NCI-H69 (cell line): Measurements from ENCODE around the gene TDRD9.

ENCODE experiments used
- DNase-seq: peaks from one replicate; lab custom pipeline; 2025; lab: John Stamatoyannopoulos, UW

TDRD9 gene

GRCh38 chr14:104075530-104076151 is 147.4 kb downstream of the TDRD9 start:
- peak; percentile 28 for DNase-seq

DNA sequence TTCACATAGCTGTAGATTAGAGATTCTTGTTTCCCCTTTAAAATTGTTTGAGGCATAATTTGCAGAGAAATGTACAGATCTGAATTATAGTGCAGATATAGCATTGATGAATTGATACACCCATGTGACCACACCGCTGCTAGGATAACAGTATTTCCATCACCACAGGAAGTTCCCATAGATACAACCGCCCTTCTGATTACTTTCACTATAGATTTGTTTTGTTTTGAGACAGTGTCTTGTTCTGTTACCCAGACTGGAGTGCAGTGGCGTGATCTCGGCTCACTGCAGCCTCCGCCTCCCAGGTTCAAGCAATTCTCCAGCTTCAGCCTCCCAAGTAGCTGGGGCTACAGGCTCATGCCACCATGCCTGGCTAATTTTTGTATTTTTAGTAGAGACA is 148.5 kb downstream of the TDRD9 start:
- DNase-seq: no peak

DNA sequence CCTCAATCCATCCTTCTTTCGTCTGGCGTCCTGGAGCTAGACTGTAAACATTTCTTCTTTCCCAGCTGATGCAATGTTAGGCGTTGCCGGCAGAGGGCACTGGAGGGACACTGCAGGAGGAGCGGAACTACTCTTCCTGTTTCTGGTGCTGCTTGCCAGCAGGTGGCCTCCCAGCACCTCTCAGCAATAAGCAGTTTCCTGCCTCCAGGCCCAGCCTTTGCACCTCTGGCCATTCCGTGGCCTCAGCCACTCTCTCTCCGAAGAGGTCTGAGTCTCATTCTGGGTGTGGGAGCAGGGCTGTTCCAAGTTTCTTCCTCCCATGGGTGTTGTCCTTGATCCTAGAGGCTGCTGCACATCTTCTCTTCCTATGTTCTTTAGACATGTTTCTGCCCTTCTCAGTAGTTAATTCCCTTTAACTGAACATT is 149.8 kb downstream of the TDRD9 start:
- peak; percentile 95 for DNase-seq

- DNase-seq: no peak
These were observed 152.4 kb downstream of the TDRD9 start for GRCh38 chr14:104080376-104081260.

GRCh38 chr14:104081261-104081835 is 153.1 kb downstream of the TDRD9 start:
- DNase-seq: peak; percentile 94

GRCh38 chr14:104081951-104082464 is 153.8 kb downstream of the TDRD9 start:
- DNase-seq: no peak

- no peak for DNase-seq
These were observed 154.6 kb downstream of the TDRD9 start for GRCh38 chr14:104082807-104083206.

DNA sequence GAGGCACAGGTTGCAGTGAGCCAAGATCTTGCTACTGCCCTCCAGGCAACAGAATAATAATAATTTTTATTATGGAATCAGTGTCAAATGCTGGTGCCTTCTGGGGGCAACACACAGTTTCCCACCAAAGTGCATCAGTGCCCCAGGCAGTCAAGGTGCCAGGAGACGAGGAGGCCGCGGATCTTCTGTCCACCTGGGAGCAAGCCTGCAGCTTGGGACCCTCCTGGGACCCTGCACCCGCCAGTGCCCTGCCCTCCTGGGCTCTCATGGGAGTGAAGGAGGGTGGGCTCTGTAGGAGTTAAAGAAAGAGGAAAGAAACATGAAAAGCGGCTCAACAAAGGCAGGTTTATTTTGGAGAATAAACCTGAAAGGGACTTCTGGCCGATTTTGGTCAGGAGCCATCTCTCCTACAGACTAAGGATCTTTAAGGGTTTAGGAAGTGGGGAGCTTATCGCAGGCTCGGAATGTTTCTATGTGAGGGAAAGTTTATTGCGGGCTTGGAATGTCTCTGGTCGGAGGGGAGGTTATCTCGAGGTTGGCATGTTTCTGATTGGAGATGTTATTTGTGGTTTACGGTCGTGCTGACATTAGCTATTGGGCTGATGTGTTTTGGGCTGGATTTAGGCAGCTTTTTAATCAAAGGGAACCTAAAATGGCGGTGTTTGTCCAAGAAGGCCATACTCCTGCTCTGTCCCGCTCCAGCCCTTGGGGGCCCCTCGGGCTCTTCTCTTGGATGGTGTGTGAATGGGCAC is 156.2 kb downstream of the TDRD9 start:
- no peak for DNase-seq

DNA sequence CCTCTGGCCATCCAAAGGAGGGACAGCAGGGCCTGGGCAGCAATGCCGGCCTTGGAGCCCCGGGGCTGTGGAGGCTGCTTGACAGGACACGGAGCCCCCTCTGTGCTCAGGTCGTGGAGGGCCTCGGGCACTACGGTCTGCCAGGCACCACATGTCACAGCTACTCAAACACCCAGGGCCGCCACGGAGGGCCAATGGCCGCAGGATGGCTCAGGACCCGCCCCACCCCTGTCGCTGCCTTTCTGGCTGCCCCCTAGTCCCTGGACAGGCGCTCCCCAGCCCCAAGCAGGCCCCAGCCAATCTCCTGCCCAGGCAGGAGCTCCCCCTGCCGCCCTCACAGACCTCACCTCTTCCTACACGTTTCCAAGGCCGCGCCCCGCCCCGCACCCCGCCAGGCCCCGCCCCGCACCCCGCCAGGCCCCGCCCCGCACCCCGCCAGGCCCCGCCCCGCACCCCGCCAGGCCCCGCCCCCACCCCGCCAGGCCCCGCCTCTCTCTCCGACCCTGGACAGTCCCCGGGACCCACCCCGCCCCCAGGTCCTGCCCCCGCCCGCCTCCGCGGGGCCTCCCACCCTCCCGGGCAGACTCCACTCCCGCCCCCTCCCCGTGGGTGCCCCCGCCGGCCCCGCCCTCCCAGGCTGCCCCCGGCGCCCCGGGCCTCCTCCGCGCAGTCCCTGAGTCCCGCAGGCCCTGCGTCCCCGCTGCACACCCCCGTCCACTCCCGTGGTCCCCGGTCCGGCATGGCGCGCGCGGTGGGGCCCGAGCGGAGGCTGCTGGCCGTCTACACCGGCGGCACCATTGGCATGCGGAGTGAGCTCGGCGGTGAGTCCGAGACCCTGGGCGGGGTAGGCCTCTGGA is 157.0 kb downstream of the TDRD9 start, which contains the start of gene ASPG:
ASPG (plus strand) TSS at position 669 of the 857 bp plus-strand sequence; CDS start at position 740, 71 bp downstream.
- no peak for DNase-seq

DNA sequence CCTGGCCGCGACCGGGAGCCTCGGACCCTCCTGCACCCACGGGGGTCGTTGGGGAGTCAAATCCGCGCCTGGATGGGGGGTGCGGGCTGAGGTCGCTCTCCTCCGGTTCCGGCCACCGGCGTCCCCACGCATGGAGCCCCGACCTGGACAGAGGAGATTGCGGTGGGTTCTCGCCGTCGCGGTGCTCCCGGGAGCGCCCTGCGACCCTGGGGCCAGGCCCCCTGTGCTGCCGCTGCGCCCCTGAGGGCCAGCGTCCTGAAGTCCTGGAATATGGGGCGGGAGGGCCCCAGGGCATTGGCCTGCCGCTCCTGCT is 157.6 kb downstream of the TDRD9 start:
- no peak for DNase-seq

- no peak for DNase-seq
These were observed 158.0 kb downstream of the TDRD9 start for GRCh38 chr14:104086210-104086660.

DNA sequence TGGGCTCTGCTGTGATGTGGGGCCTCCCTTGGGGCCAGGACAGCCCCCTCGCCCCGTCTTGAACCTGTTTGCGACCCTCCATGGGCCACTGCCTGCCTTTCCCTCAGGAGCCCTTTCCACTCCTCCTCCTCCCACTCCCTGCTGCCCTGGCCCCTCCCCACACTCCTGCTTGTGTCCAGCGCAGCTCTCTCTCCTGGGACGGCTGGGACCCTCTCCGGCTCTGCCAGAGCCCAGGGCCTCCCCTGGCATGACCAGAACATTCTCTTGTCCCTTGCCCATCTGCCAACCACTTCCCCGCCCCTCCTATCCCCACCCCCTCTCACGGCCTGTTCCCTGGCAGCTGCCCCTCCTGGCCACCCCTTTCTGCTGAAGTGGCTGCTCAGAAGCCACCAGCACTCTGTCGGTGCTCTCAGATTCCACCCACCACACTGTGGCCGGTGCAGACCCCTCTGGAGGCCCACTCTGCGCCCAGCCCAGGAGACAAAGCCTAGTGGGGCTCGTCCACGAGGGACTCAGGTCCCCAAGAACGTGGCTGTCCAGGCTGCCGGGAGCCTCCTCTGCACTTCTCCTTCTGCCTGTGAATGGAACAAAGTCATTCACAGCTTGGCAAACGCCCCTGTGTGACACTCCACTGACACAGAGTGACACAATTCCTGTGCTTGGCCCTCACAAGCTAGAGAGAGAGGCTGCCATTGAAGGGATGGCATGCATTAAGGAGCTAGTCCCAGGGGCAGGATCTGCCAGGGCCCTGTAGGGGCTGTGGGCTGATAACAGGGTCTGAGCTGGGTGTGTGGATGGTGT is 158.6 kb downstream of the TDRD9 start:
- no peak for DNase-seq

DNA sequence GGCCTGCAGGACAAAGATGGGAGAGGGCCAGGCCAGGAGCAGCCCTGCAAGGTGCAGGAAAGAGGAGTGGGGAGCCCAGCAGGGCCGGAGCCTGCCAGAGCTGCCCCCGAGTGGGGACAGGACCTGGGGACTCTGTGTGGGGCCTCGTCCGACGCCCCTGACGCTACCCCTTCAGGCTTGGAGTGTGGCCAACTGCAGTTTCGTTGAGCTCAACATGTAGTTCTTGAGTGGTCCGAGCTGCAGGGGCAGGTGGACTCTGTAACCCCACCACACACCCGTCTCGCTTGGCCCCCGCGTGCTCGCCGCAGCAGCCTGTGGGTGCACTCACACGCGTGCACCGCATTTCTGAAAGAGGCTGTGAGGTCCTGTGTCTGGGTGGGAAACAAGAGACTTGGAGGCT is 159.2 kb downstream of the TDRD9 start:
- no peak for DNase-seq

GRCh38 chr14:104087981-104088850 is 160.0 kb downstream of the TDRD9 start:
- no peak for DNase-seq

DNA sequence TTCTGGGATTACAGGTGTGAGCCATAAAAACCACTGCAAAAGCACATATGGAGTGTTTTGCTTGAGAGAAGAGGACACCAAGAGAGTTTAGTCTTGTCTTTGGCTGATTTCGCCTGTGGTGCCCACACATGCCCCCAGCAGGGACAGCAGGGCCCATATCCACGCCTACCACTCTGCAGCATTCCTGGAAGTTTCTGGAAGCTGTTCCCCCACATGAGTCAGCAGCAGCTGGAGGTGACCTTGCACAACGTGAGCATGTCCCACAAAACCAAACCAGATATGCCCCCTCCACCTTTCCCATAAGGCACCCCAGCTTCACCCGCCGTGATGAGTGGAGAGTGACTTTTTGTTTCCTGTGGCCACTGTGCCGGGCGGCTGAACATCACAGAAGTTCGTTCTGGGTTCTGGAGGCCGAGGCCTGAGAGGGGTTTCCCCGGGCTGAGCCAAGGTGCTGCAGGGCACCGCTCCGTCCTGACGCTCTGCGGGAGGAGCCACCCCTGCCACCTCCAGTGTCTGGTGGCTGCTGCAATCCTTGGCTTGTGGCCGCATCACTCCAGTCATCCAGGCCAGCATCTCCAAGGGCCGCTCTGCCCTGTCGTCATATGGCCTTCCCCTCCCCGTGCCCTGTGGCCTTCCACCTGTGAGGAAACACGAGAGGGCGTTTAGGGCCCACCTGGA is 162.0 kb downstream of the TDRD9 start:
- DNase-seq: no peak

GRCh38 chr14:104091061-104091926 is 163.0 kb downstream of the TDRD9 start:
- no peak for DNase-seq

DNA sequence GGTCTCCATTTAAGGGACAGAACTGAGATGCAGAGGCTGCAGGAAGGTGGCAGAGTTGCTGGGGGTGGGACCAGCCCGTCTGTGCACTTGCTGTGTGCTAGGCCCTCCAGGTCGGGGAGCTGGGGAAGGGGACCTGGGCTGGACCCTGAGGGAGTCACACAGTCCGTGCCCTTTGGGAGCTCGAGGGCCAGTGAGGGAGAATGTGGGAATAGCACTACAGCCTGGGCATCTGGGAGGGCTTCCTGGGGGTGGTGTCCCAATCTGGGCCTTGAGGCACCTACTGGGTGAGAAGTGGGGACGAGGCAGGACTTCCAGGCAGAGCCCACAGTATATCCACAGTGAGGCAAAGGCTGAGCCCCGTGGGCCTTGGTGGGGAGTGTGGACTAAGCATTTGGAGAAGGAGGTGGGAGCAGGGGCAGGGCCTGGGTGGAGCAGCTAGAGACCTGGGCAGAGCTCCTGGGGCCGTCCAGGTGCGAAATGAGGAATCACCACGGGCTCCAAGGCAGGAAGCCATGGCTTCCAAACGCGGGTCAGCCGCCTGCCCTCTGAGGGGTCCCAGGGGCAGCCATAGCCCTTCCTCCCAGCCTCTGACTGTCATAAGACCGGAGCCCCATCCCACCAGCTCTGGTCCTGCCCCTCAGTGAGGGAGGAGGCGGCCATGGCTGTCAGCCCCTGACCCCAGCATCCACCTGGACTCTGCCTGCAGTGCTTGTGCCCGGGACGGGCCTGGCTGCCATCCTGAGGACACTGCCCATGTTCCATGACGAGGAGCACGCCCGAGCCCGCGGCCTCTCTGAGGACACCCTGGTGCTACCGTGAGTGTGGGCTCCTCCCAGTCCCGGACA is 163.9 kb downstream of the TDRD9 start:
- DNase-seq: no peak
